SK-MEL-5 (cell line): ENCODE results near the gene BAZ2A. TPM values are rescaled to one million over a fixed set of nuclear protein-coding genes. Genes with fewer than 3 reads are reported as not detected.
A peak's percentile ranks its signal among the peaks of the same experiment; 100 is the strongest.

Experiments used
- DNase-seq: peaks from one replicate; pipeline ENCODE4 v3.0.0-alpha.2; 2016; ENCODE audit warnings: low read depth, low spot score
- in situ Hi-C: cut with HindIII; loops from 2 replicates; pipeline ENCODE4 v1.10.0; 2016; ENCODE audit warnings: low sequenced_read_pairs, high pct_unique_total_duplicates, low pct_unique_long_range_greater_than_20kb
- total RNA-seq: library from RNA; depleted of rRNA; stranded (reverse); fragments of >200 nt; shearing (Covaris generic); gene quantifications from 2 replicates; pipeline ENCODE4 v1.2.3, GENCODE V29; 2014

The BAZ2A gene
- total RNA-seq, 1 experiment from 2014 or later, result 15.4 TPM

GRCh38 chr12:56637621-56638020 is 7.5 kb upstream of the BAZ2A start:
- in situ Hi-C loops, result no loop called here
- no peak for DNase-seq

GRCh38 chr12:56636675-56637540 is 6.8 kb upstream of the BAZ2A start:
- in situ Hi-C loops, result no loop called here
- DNase-seq, result peak; percentile 100

- in situ Hi-C loops, result no loop called here
- peak; percentile 91 for DNase-seq
Measured at GRCh38 chr12:56635806-56636674, 5.9 kb upstream of the BAZ2A start.

- peak; percentile 89 for DNase-seq
- in situ Hi-C loops, result no loop called here
Measured at GRCh38 chr12:56634837-56635791, 5.0 kb upstream of the BAZ2A start.

- in situ Hi-C loops, result no loop called here
- DNase-seq, result peak; percentile 17
Measured at GRCh38 chr12:56634242-56634836, 4.2 kb upstream of the BAZ2A start.

GRCh38 chr12:56633468-56634241 is 3.5 kb upstream of the BAZ2A start:
- in situ Hi-C loops, result no loop called here
- DNase-seq, result no peak

- DNase-seq, result no peak
- in situ Hi-C loops, result no loop called here
Measured at GRCh38 chr12:56632701-56633467, 2.8 kb upstream of the BAZ2A start.

- DNase-seq, result peak; percentile 62
- in situ Hi-C loops, result no loop called here
Measured at GRCh38 chr12:56631790-56632700, 1.9 kb upstream of the BAZ2A start.

GRCh38 chr12:56629459-56630179 is 507 bp downstream of the BAZ2A start:
- peak; percentile 14 for DNase-seq
- in situ Hi-C loops, result no loop called here

DNA sequence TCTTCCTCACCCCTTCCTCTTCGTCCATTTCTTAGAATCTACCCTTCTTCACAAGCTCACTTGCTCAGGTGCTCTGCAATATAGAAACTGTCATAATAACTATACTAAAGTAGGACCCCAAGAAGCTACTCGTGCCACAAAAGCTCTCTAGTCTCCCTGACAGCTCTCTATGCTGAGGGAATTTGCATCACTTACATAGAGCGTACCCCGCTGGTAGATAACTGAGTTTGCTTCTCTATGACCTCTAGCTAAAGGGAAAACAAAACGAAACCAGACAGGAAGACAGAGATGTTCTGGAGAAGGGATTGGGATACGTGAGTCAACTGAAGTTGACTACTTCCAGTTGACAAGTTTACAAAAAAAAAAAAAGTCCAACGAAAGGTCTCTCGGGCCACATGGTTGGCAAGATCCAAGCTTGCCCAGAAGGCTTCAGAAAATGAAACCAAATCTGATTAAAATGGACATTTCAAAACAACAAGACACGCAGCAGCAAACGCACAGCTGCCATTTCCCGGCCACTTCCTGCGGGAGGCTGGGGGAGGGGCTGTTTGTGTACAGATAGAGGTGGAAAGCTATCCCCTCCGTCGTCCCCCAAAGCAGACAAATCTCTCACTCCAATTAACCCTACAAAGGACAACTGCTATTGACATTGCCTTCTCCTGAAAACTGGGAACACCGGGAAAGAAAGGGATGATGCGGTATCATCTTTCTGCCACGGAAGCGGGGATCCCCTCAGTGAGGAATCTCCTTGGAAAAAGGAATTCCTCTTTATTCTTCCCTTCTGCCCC is 1.3 kb downstream of the BAZ2A start:
- in situ Hi-C loops, result no loop called here
- peak; percentile 62 for DNase-seq

- in situ Hi-C loops, result no loop called here
Measured at GRCh38 chr12:56626701-56627100, 3.4 kb downstream of the BAZ2A start.

DNA sequence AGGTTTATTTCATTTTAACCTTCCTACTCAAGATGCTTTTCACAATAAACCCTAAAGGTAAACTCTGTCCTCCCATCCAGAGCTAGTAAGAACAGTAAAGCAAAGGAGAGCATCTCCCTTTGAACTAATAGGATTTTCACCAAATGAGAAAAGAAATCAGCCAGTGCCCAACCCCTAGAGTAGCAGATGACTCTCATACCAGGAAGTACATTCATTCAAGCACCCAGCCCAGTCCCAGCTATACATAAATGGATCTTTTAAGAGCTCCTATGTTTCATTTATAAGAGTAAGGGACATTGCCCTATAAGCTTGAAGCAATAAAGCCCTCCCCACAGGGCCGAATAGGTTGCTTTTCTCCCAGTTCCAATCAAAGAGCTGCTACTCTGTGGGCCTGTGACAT is 7.6 kb downstream of the BAZ2A start:
- DNase-seq, result no peak
- in situ Hi-C loops, result loop anchor here (25.0 kb wide), 1 partner anchor 110 kb away; the partner anchor contains the start of gene RBMS2

More at GRCh38 chr12:56626701-56627100, 3.4 kb downstream of the BAZ2A start:
- no peak for DNase-seq

DNA sequence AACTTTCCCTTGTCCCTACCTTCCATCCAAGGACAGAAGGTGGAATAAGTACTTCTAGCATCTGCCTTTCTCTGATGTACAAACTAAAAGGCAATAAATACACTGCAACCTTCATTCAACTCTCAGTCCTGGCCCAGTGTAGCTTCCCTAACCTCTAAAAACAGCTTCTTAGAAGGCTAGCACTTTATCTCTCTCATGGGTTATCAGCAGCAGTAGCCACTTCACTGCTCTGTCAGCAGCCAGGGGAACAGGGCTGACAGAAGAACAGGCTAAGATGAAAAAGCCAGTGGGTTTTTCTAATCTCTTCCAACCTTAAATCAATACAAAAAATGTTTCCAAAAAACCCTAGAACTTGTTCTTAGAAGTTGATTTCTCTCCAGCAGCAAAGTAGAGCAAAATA is 13.2 kb downstream of the BAZ2A start:
- no peak for DNase-seq
- in situ Hi-C loops, result loop anchor here (25.0 kb wide), 1 partner anchor 105 kb away; the partner anchor contains the start of gene RBMS2
